SU-DHL-6 (cell line): ENCODE data around the gene ZMAT1.
"Not testable (repeated sequence)": the region's sequence is repeated elsewhere in the genome, so short reads cannot be mapped to it uniquely, and the experiment has no call there.

ENCODE experiments used
- H2AFZ ChIP-seq: fragments of 200-600 bp; sonication (generic); 2 replicates; pipeline ENCODE4 v1.6.1; 2014; ENCODE audit warnings: low read depth, mild to moderate bottlenecking, moderate library complexity, mixed read lengths, antibody characterized with exemption, low read length; ENCODE audit not compliant: severe bottlenecking
- H3F3A ChIP-seq: fragments of 200-600 bp; shearing (Covaris generic); 2 replicates; pipeline ENCODE4 v1.6.0; 2016; ENCODE audit warnings: antibody characterized with exemption, mild to moderate bottlenecking; ENCODE audit not compliant: insufficient read depth
- H3K27ac ChIP-seq: fragments of 200-600 bp; sonication (generic); 2 replicates; pipeline ENCODE4 v1.5.1; 2016; ENCODE audit warnings: low read depth, mild to moderate bottlenecking, low read length, moderate library complexity, mixed read lengths
- H3K27me3 ChIP-seq: fragments of 200-600 bp; sonication (generic), shearing (Covaris generic); 2 replicates; pipeline ENCODE4 v1.6.0; 2014; ENCODE audit warnings: mild to moderate bottlenecking, low read length
- H3K36me3 ChIP-seq: fragments of 200-600 bp; sonication (generic); 2 replicates; pipeline ENCODE4 v1.6.1; 2014; ENCODE audit warnings: mild to moderate bottlenecking, low read length, mixed read lengths
- H3K4me2 ChIP-seq: fragments of 300-600, 200-600 bp; shearing (Covaris generic), sonication (generic); 2 replicates; pipeline ENCODE4 v1.6.0; 2014; ENCODE audit warnings: low read length, low read depth, mild to moderate bottlenecking; ENCODE audit not compliant: poor library complexity, severe bottlenecking
- H3K4me3 ChIP-seq: fragments of 200-600 bp; sonication (generic); 2 replicates; pipeline ENCODE4 v1.5.1; 2014; ENCODE audit warnings: antibody characterized with exemption, low read length, mild to moderate bottlenecking, mixed read lengths; ENCODE audit not compliant: insufficient read depth, poor library complexity, severe bottlenecking
- H3K79me2 ChIP-seq: fragments of 200-600 bp; sonication (generic); 2 replicates; pipeline ENCODE4 v1.6.1; 2014; ENCODE audit warnings: mild to moderate bottlenecking, low read length, moderate library complexity; ENCODE audit not compliant: insufficient read depth
- H3K9ac ChIP-seq: fragments of 200-600 bp; sonication (generic); 2 replicates; pipeline ENCODE4 v1.7.0; 2014; ENCODE audit warnings: mild to moderate bottlenecking, low read length
- H3K9me2 ChIP-seq: fragments of 200-600 bp; sonication (generic); replicated peaks from 2 replicates; pipeline ENCODE4 v1.6.1; 2014; ENCODE audit warnings: low read length; ENCODE audit not compliant: insufficient read depth
- H3K9me3 ChIP-seq: fragments of 200-600 bp; sonication (generic); 2 replicates; pipeline ENCODE4 v1.6.1; 2014; ENCODE audit warnings: low read length, mixed read lengths; ENCODE audit not compliant: insufficient read depth
- H4K20me1 ChIP-seq: fragments of 200-600 bp; sonication (generic); 2 replicates; pipeline ENCODE4 v1.6.1; 2014; ENCODE audit warnings: low read depth, mild to moderate bottlenecking, antibody characterized with exemption, low read length, moderate library complexity, mixed read lengths
- EZH2phosphoT487 ChIP-seq: fragments of 200-600 bp; sonication (generic), shearing (Covaris generic); conservative IDR thresholded peaks from 2 replicates; pipeline ENCODE4 v1.6.1; 2018; ENCODE audit warnings: mild to moderate bottlenecking, antibody characterized with exemption, low read length, moderate library complexity, mixed read lengths
- TF ChIP-seq, protein P1 (sequence below): fragments of 200-600 bp; sonication (generic); IDR thresholded peaks from one replicate; pipeline ENCODE4 v1.5.1; 2017; ENCODE audit warnings: antibody characterized with exemption, mild to moderate bottlenecking, low read length, moderate library complexity; ENCODE audit not compliant: insufficient read depth, poor library complexity, severe bottlenecking

The ZMAT1 gene

DNA sequence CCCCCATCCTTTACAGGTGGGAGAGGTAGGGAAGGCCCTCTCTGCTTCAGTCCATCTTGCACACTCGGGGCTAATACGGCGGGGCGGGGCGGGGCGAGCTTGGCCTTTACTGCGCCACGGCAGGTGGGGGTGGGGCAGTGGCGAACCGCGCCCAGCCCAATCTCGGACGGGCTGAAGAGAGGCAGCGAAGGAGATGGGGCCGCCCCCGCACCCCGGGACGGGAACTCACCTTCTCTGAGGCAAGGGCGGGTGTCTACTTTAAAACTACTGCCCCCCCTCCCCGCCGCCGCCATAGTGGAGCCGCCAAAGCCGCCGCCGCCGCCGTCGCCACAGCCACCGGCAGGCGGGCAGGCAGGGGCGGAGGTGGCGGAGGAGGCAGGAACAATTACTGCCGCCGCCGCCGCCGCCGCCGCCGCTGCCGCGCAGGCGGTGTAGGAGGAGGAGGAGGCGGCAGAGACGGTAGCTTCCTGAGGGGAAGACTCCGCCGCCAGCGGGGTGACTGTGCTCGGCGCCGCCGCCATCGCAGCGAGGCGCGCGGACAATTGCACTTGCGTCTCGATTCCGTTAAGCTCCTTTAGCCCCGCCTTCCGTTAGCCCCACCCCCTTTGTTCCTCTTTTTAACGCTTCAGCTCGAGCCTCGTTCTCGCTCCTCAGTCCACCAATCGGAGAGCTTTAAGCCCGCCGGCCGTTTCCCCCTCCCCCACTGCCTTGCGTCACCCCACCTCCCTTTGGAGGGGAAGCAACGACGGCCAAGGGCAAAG, at the start of gene ZMAT1:
TSS of gene ZMAT1 (minus strand) at position 540 of the 761 bp plus-strand sequence. CDS start at position 521, 19 bp downstream.
- Histone ChIP-seq H3K9me2 (no peaks in the 10 kb centered on the region), H3K9ac (peak within 1 kb of the TSS; percentile 71), H4K20me1 (no peaks in the 10 kb centered on the region), H3K27ac (peak within 1 kb of the TSS; percentile 77), H3K36me3 (no peaks in the 10 kb centered on the region), H2AFZ (peak within 1 kb of the TSS; percentile 59), H3K4me2 (peak within 1 kb of the TSS; percentile 58), H3F3A (no peaks in the 10 kb centered on the region), H3K27me3 (no peaks in the 10 kb centered on the region), H3K4me3 (peak within 1 kb of the TSS; percentile 51), H3K9me3 (no peaks in the 10 kb centered on the region), H3K79me2 (no peaks in the 10 kb centered on the region)
- no peak for TF ChIP-seq EZH2phosphoT487
- TF ChIP-seq, protein P1, sequence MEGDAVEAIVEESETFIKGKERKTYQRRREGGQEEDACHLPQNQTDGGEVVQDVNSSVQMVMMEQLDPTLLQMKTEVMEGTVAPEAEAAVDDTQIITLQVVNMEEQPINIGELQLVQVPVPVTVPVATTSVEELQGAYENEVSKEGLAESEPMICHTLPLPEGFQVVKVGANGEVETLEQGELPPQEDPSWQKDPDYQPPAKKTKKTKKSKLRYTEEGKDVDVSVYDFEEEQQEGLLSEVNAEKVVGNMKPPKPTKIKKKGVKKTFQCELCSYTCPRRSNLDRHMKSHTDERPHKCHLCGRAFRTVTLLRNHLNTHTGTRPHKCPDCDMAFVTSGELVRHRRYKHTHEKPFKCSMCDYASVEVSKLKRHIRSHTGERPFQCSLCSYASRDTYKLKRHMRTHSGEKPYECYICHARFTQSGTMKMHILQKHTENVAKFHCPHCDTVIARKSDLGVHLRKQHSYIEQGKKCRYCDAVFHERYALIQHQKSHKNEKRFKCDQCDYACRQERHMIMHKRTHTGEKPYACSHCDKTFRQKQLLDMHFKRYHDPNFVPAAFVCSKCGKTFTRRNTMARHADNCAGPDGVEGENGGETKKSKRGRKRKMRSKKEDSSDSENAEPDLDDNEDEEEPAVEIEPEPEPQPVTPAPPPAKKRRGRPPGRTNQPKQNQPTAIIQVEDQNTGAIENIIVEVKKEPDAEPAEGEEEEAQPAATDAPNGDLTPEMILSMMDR = no peak

DNA sequence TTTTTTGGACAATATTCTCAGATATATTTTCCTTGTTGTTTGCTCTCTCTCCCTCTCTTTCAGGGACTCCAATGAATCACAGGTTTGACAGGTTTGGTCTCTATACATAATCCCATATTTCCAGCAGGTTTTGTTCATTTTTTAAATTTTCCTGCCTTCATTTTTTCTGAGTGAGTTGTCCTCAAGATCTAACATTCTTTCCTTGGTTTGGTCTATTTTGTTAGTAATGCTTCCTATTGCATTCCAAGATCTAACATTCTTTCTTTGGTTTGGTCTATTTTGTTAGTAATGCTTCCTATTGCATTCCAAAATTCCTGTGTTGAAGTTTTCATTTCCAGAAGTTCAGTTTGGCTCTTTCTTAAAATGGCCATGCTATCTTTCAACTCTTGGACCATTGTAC, 45.3 kb upstream of the ZMAT1 start:
- Histone ChIP-seq H3K4me3 (no peak overlapping the region), H4K20me1 (no peaks in the 10 kb centered on the region), H2AFZ (no peak overlapping the region), H3K79me2 (no peaks in the 10 kb centered on the region), H3K4me2 (no peak overlapping the region), H3K9ac (no peak overlapping the region), H3F3A (no peaks in the 10 kb centered on the region), H3K36me3 (no peaks in the 10 kb centered on the region), H3K9me3 (no peaks in the 10 kb centered on the region), H3K9me2 (no peaks in the 10 kb centered on the region), H3K27me3 (no peaks in the 10 kb centered on the region), H3K27ac (no peak overlapping the region)
- no peak for TF ChIP-seq EZH2phosphoT487
- TF ChIP-seq, protein P1 = no peak

DNA sequence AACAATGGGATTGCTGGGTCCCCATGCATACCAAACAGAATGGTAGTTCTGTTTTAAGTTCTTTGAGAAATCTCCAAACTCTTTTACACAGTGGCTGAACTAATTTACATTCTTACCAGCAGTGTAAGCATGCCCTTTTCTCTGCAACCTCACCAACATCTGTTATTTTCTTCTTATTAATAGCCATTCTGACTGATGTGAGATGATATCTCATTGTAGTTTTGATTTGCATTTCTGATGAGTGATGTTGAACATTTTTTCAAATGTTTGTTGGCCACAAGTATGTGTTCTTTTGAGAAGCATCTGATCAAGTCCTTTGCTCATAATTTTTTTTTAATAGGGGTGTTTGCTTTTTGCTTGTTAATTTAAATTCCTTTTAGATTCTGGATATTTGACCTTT, 41.2 kb upstream of the ZMAT1 start:
- Histone ChIP-seq H3K27me3 (no peaks in the 10 kb centered on the region), H3K36me3 (no peaks in the 10 kb centered on the region), H3K27ac (no peak overlapping the region), H2AFZ (no peak overlapping the region), H3K79me2 (no peaks in the 10 kb centered on the region), H3F3A (no peaks in the 10 kb centered on the region), H3K9me2 (no peaks in the 10 kb centered on the region), H3K9ac (no peak overlapping the region), H3K4me3 (no peak overlapping the region), H3K4me2 (no peak overlapping the region), H4K20me1 (no peaks in the 10 kb centered on the region), H3K9me3 (no peaks in the 10 kb centered on the region)
- no peak for TF ChIP-seq EZH2phosphoT487
- TF ChIP-seq, protein P1 = no peak

DNA sequence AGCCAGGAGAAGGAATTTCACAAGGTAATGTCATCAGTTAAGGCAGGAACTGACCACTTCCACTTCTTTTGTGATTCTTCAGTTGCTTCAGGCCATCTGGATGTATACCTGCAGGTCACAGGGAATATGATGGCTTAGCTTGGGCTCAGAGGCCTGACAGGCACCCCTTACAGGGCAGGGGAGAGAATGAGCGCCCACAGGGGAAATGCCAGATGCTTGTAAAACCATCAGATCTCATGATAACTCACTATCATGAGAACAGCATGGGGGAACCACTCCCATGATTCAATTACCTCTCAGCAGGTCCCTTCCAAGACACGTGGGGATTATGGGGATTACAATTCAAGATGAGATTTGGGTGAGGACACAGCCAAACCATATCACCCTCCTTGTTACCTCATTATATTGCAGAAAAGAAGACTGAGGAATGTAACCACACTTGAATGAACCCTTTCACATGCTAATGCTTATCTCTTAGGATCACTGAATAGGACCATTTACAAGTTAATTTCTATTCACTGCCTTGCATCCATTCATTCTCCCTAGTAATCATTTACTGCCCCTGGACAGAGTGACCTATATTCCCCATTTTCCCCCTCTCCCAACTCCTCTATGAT, 33.2 kb upstream of the ZMAT1 start:
- not testable (repeated sequence) for H3K9me3 ChIP-seq, H3K9me2 ChIP-seq, H3K4me2 ChIP-seq, H2AFZ ChIP-seq, H3K9ac ChIP-seq, H3K36me3 ChIP-seq, H3K27me3 ChIP-seq, H3K79me2 ChIP-seq, H4K20me1 ChIP-seq, H3F3A ChIP-seq, H3K27ac ChIP-seq, H3K4me3 ChIP-seq
